ENCODE results near the gene ZWILCH. TPM values are rescaled to one million over a fixed set of nuclear protein-coding genes. Genes with fewer than 3 reads are reported as not detected.

The ZWILCH gene
- total RNA-seq, 2 experiments from 2014 or later: 36.9 to 50.2 TPM

GRCh38 chr15:66503780-66504562 lies 1.2 kb upstream of the ZWILCH start:
- peaks cover 35% of the 10 kb centered on the region for H4K20me1 ChIP-seq (ENCODE audit: insufficient read depth, low read length)
- H3K27ac ChIP-seq (ENCODE audit: low read depth, low read length, poor library complexity, severe bottlenecking): peak overlapping the region; percentile 85
- H3K36me3 ChIP-seq (ENCODE audit: insufficient read depth, low read length): peaks cover 65% of the 10 kb centered on the region
- H2AFZ ChIP-seq (ENCODE audit: low read length): no peak overlapping the region
- DNase-seq (ENCODE audit: low spot score): peak; percentile 9
- H3K4me3 ChIP-seq (ENCODE audit: low read depth, low read length, poor library complexity, severe bottlenecking): peak overlapping the region; percentile 100
- no peaks in the 10 kb centered on the region for H3K9me3 ChIP-seq (ENCODE audit: low read length)
- H3K4me1 ChIP-seq (ENCODE audit: insufficient read depth, low read length, poor library complexity, severe bottlenecking): peaks cover 56% of the 10 kb centered on the region
- intact Hi-C loops (cut with micrococcal nuclease; ENCODE audit: unreplicated experiment): loop anchor here (10.0 kb wide), 3 partner anchors 201 to 1021 kb away; partner anchors contain the start of genes C15orf61 and SMAD6
- CTCF ChIA-PET (ENCODE audit: unreplicated experiment): no interaction called here
- H3K9me2 ChIP-seq (ENCODE audit: insufficient read depth, low read length): no peaks in the 10 kb centered on the region
- peaks cover 88% of the 10 kb centered on the region for H3K79me2 ChIP-seq (ENCODE audit: insufficient read depth, low read depth, low read length)
- peak overlapping the region; percentile 78 for H3K4me2 ChIP-seq (ENCODE audit: low read length)
- POLR2A ChIA-PET: interaction anchor here (0.6 to 1.2 kb wide), 4 partner anchors 12 to 184 kb away, joined by 3 to 6 read pairs (median 4); no protein-coding TSS in a partner anchor
- TSS peak; percentile 64 for BruUV-seq (replicated peaks)
- no peak for TF ChIP-seq EZH2phosphoT487 (IDR thresholded peaks at IDR 0.05; ENCODE audit: borderline replicate concordance, low read depth, low read length)
- TF ChIP-seq CTCF (conservative IDR thresholded peaks at IDR 0.05; ENCODE audit: low read length): no peak

GRCh38 chr15:66505430-66505811 lies 295 bp downstream of the ZWILCH start:
- peaks cover 89% of the 10 kb centered on the region for H3K79me2 ChIP-seq (ENCODE audit: insufficient read depth, low read depth, low read length)
- no peak for DNase-seq (ENCODE audit: low spot score)
- H3K36me3 ChIP-seq (ENCODE audit: insufficient read depth, low read length): peaks cover 59% of the 10 kb centered on the region
- intact Hi-C loops (cut with micrococcal nuclease; ENCODE audit: unreplicated experiment): loop anchor here (10.0 kb wide), 3 partner anchors 199 to 1019 kb away; partner anchors contain the start of genes C15orf61 and SMAD6
- BruUV-seq (replicated peaks): TSS peak; percentile 87
- peak overlapping the region; percentile 100 for H3K4me3 ChIP-seq (ENCODE audit: low read depth, low read length, poor library complexity, severe bottlenecking)
- CTCF ChIA-PET (ENCODE audit: unreplicated experiment): interaction anchor here (1.0 kb wide), 1 partner anchor 9 kb away, joined by 4 read pairs; no protein-coding TSS in a partner anchor
- peak overlapping the region; percentile 85 for H3K27ac ChIP-seq (ENCODE audit: low read depth, low read length, poor library complexity, severe bottlenecking)
- H4K20me1 ChIP-seq (ENCODE audit: insufficient read depth, low read length): peaks cover 35% of the 10 kb centered on the region
- H2AFZ ChIP-seq (ENCODE audit: low read length): peak overlapping the region; percentile 86
- no peaks in the 10 kb centered on the region for H3K9me3 ChIP-seq (ENCODE audit: low read length)
- POLR2A ChIA-PET: interaction anchor here (0.8 to 1.2 kb wide), 4 partner anchors 10 to 211 kb away, joined by 3 to 5 read pairs (median 4); no protein-coding TSS in a partner anchor
- TF ChIP-seq CTCF (conservative IDR thresholded peaks at IDR 0.05; ENCODE audit: low read length): no peak
- no peak for TF ChIP-seq EZH2phosphoT487 (IDR thresholded peaks at IDR 0.05; ENCODE audit: borderline replicate concordance, low read depth, low read length)
- H3K4me1 ChIP-seq (ENCODE audit: insufficient read depth, low read length, poor library complexity, severe bottlenecking): peaks cover 47% of the 10 kb centered on the region
- H3K4me2 ChIP-seq (ENCODE audit: low read length): peak overlapping the region; percentile 78
- H3K9me2 ChIP-seq (ENCODE audit: insufficient read depth, low read length): no peaks in the 10 kb centered on the region
